ACHN (cell line): ENCODE results near the gene DGCR6.
"Not testable (repeated sequence)": the region's sequence is repeated elsewhere in the genome, so short reads cannot be mapped to it uniquely, and the experiment has no call there.

ENCODE experiments used
- DNase-seq: peaks from one replicate; pipeline ENCODE4 v3.0.0-alpha.2; 2015
- in situ Hi-C: cut with HindIII; loops from 2 replicates; pipeline ENCODE4 v1.10.0; 2017; ENCODE audit warnings: low sequenced_read_pairs, low pct_ligation_motif_present, low pct_unique_long_range_greater_than_20kb

The DGCR6 gene

GRCh38 chr22:18927020-18927419 lies 20.9 kb downstream of the DGCR6 start:
- no peak for DNase-seq
- in situ Hi-C loops, result no loop called here

DNA sequence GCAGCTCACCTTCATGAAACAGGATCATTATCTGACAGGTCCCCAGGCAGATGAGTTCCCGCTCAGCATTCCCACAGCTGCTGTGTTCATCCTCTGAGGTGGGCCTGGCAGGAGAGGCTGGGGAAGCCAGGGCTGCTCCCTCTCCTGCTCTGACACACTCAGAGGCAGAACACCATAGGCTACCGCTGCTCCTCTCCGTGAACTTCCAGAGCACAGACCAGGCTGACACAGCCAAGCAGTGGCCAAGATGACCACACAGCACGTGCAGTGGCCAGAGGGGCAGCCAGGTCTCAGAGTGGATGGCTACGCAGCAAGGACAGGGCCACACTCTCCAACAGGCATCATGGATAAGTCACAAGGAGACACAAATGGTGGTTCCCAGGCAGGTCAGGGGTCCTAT lies 21.5 kb downstream of the DGCR6 start:
- no peak for DNase-seq
- in situ Hi-C loops, result no loop called here

- DNase-seq, result no peak
- in situ Hi-C loops, result no loop called here
Observed at GRCh38 chr22:18929459-18929858, 23.3 kb downstream of the DGCR6 start.

- in situ Hi-C loops, result no loop called here
- no peak for DNase-seq
Observed at GRCh38 chr22:18931905-18932652, 26.0 kb downstream of the DGCR6 start.

DNA sequence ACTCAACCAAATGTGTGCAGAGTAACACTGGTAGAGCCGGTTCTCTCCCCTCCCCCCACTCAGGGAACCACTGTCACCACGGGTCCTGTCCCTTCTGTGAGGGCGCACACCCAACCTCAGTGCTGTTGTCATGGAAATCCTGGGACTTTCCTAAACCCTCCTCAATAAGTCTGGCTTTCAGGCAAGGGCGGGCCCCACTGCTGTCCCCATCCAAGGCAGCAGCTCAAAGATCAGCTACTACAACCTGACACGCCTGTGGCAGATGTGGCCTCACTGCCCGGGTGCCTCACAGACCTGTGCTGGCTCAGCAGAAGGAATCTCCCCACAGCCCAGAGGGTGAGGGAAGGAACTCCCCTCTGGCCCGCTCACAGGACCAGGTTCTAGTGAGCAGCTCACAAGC lies 27.8 kb downstream of the DGCR6 start:
- in situ Hi-C loops, result no loop called here
- no peak for DNase-seq

GRCh38 chr22:18934688-18935087 lies 28.6 kb downstream of the DGCR6 start:
- in situ Hi-C loops, DNase-seq: not testable (repeated sequence)

DNA sequence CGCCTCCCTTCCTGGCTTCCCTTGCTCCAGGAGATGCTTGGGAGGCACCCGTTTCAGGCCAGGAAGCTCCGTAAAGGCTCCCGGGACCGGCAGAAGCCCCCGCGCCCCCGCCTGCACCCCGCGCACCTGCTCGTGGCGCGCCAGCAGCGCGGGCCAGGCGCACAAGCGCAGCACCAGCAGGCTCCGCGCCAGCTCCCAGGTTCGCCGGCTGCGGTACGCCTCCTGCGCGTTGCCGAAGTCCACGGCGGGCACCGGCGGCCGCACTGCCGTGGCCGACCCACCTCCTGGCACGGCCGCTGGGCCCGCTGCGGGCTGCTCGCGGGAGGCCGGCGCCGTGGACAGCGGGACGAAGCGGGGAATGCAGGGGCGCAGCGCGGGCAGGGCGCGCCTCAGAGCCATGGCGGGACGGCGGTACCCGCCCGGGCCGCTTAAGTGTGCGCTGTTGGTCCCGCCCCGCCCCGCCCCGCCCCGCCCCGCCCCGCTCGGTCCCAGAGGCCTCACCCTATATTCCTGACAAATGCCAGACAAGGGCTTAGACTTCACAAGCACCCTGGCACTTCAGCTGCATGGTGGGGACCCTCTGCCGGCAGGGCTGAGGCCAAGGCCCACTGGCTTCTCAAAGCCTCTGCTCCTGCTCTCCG lies 29.9 kb downstream of the DGCR6 start, which contains the start of gene PRODH:
PRODH (minus strand) TSS at position 405 of the 641 bp plus-strand sequence; CDS start at position 399, 6 bp downstream.
- DNase-seq, result no peak
- in situ Hi-C loops, result no loop called here

DNA sequence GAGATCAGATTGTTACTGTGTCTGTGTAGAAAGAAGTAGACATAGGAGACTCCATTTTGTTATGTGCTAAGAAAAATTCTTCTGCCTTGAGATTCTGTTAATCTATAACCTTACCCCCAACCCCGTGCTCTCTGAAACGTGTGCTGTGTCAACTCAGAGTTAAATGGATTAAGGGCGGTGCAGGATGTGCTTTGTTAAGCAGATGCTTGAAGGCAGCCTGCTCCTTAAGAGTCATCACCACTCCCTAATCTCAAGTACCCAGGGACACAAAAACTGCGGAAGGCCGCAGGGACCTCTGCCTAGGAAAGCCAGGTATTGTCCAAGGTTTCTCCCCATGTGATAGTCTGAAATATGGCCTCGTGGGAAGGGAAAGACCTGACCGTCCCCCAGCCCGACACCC lies 32.6 kb downstream of the DGCR6 start:
- in situ Hi-C loops, DNase-seq: not testable (repeated sequence)

GRCh38 chr22:18947105-18947504 lies 41.0 kb downstream of the DGCR6 start:
- in situ Hi-C loops, DNase-seq: not testable (repeated sequence)

- in situ Hi-C loops, result no loop called here
- DNase-seq, result no peak
Observed at GRCh38 chr22:18947905-18948304, 41.8 kb downstream of the DGCR6 start.

- no peak for DNase-seq
- in situ Hi-C loops, result no loop called here
Observed at GRCh38 chr22:18950141-18950540, 44.0 kb downstream of the DGCR6 start.

DNA sequence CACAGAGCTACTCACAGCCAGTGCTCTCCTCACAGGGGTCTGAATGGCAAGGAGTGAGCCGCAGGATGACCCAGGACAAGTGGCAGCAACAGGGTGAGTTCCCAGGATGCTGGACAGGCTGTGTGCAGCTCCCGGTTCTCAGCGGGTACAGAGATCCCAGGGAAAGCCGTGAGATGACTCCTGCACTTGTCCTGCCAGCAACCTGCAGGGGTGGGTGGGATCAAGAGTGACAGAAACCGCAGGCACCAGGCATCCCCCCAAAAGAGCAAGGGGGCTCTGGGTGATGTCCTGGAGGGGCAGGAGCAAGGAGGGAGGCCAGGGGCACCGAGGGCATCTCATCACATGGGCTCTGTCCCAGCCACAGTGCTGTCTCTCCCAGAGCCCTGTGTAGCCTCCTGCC lies 45.9 kb downstream of the DGCR6 start:
- no peak for DNase-seq
- in situ Hi-C loops, result no loop called here

DNA sequence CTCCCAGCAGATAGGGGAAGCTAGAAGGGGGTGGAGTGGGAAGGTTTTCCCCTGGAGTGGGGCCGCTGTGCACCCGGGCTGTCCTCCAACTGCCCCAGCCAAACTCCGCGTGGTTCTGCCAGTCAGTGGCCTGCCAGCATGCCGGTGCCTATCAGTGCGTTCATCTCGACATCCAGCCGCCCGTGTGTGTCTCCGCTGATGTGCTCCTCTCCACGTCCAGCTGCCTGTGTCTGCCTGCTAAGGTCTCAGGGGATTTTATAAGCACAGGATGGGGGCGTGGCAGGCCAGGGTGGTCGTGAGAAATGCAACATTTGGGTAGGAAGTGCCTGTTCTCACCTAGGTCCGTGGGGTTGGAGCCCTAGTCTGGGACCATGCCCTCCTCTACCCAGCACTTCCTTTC lies 47.0 kb downstream of the DGCR6 start:
- DNase-seq, in situ Hi-C loops: not testable (repeated sequence)

GRCh38 chr22:18954303-18954989 lies 48.3 kb downstream of the DGCR6 start:
- peak; percentile 49 for DNase-seq
- in situ Hi-C loops, result not testable (repeated sequence)

DNA sequence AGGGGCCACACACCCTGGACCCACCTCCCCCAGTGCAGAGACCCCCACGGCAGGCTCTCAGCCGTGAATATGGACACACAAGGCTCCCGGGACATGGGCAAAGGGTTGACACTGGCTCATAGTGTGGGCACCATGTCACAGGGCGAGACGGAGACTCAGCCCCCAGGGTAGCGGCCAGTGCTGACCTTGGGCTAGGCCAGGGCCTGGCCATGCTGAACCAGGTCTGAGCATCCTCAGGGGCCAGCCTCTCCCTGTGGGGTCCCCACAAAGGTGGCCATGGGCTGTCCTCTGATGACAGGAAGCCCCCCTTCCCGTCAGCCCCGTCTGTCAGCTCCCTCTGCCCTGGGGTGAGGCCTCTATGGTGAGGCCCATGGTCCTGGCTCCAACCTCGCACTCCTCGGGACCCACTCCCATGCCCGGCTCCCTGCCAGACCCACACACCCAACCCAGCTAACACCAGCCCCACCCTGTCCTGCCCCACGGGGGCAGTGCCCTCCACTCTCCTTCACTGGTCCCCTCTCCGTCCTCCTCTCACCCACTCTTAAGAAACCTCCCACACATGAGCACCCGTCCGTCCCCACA lies 49.0 kb downstream of the DGCR6 start:
- DNase-seq, result no peak
- in situ Hi-C loops, result no loop called here

GRCh38 chr22:18955696-18956095 lies 49.6 kb downstream of the DGCR6 start:
- in situ Hi-C loops, result no loop called here
- no peak for DNase-seq

DNA sequence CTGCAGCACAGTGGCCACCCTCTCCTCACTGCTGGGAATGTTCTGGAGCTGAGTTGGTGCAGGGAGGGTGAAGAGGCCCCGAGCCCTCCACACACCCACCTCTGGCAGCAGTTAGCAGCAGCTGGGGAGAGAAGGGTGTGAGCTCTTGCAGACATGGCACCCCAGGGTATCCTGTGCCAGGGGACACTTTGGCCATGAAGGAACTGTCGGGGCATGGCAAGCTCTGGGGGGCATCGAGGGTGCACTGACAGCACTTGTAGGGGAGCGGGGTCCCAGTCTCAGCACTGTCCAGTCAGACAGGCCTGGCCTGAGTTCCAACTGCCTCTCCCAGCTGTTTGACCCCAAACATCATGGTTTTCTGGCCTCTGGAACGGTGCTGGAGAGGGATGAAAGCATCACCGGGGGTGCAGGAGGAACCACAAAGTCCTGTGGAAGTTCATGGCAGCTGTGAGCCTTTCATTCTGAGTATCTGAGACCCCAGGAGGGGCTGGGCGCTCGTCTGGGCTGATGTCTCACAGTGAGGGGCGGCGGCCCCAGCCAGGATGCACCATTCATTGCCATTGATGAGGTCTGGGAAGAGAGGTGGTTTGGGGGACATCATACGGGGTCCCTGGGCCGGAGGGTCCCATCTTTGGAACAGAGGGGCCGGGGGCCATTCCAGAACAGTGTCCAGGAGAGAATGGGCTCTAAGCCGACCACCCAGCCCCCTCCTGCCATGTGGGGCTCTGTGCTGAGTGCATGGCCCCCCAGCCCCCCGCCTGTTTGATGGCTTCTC lies 50.2 kb downstream of the DGCR6 start:
- in situ Hi-C loops, DNase-seq: not testable (repeated sequence)

GRCh38 chr22:18956956-18957355 lies 50.8 kb downstream of the DGCR6 start:
- in situ Hi-C loops, DNase-seq: not testable (repeated sequence)
